GM19463 (cell line): Measurements from ENCODE around the gene MAOA.

ENCODE experiments used
- ATAC-seq: cut with Tn5 transposase; IDR thresholded peaks from one replicate; pipeline ENCODE4 v1.9.1; 2021; ENCODE audit warnings: mild to moderate bottlenecking, moderate library complexity; ENCODE audit not compliant: unreplicated experiment

Gene MAOA

GRCh38 chrX:43750248-43750676, 94.2 kb downstream of the MAOA start:
- ATAC-seq, result peak; percentile 82

DNA sequence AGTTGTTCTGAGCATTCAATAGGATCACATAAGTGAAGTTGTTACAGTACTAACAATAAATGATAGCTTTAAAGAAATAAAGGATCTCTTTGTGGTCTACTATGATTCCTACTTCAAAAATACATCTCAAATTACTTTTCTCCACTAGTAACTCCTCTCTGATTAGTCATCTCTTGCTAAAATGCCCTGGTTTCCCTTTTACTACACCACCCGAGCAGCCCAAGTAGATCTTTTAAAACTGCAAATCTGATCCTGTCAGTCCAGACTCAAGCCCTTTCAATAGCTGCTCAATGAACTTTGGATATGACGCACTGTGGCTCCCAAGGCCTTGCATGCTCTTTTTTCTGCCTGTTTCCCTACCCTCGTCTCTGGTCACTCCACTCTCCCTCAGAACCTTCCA, 97.5 kb downstream of the MAOA start:
- no peak for ATAC-seq

- no peak for ATAC-seq
Measured at GRCh38 chrX:43756076-43756475, 100.0 kb downstream of the MAOA start.

DNA sequence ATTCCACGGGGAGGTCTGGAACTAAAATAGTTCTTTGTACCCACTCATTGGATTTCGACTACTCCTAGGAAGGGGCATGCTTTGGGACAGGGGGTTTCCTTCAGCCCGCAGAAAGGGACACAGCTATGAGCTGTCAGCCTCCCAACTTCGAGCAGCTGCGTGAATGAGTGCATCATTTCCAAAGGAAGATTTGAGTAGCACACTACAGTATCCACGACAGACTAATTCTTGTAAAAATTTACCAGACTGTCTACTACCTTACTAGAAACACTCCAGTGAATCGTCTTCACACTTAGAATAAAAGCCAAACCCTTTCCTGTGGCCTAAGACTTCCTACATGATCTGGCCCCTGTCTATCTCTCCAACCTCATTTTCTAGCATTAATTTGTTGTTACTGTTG, 101.9 kb downstream of the MAOA start:
- no peak for ATAC-seq

GRCh38 chrX:43785930-43786591, 130.0 kb downstream of the MAOA start:
- ATAC-seq, result no peak
